GM12878 (cell line): ENCODE measurements around the gene KCNQ1. TPM values are rescaled to one million over a fixed set of nuclear protein-coding genes. Genes with fewer than 3 reads are reported as not detected.

Experiments used
- ATAC-seq: fragments of 200-7000 bp; cut with Tn5 transposase; 3 replicates; pipeline ENCODE4 v1.9.1; 2020; ENCODE audit warnings: mild to moderate bottlenecking, moderate library complexity
- BruUV-seq: library from RNA; stranded (reverse); fragments of 400-500 nt; replicated peaks from 2 replicates; lab custom pipeline; 2021; lab: Mats Ljungman, UMichigan
- CTCF ChIA-PET: fragments of 300-600 bp; sonication (Branson Sonifier 250); formaldehyde crosslinking; extraction: SDS; loops from one replicate; lab custom pipeline; 2021; ENCODE audit warnings: inconsistent platforms; lab: Yijun Ruan, JAX
- POLR2A ChIA-PET: fragments of 350-600 bp; formaldehyde crosslinking; extraction: SDS; loops from one replicate; lab custom pipeline; 2021; ENCODE audit warnings: inconsistent platforms; lab: Charles Lee
- RAD21 ChIA-PET: fragments of 300-600 bp; sonication (Branson Sonifier 250); formaldehyde crosslinking; loops from one replicate; lab custom pipeline; 2023; ENCODE audit warnings: antibody characterized with exemption; ENCODE audit not compliant: unreplicated experiment; lab: Charles Lee
- SMC1A ChIA-PET: fragments of 300-600 bp; sonication (Branson Sonifier 250); formaldehyde crosslinking; loops from one replicate; lab custom pipeline; 2023; ENCODE audit not compliant: unreplicated experiment, uncharacterized antibody; lab: Charles Lee
- DNase-seq: peaks from one replicate; pipeline ENCODE4 v3.0.0-alpha.2; 2011; ENCODE audit warnings: low read depth, low spot score
- FAIRE-seq: peaks from 3 replicates; lab custom pipeline; 2011; peaks lifted over from hg19 to GRCh38; lab: Jason Lieb, UNC
- H2AFZ ChIP-seq: 2 replicates; pipeline ENCODE4 v1.6.0; 2011; ENCODE audit warnings: low read depth, low read length, control low read depth; ENCODE audit not compliant: control insufficient read depth
- H3K27ac ChIP-seq: 2 replicates; pipeline ENCODE4 v1.5.1; 2011; ENCODE audit warnings: control low read depth; ENCODE audit not compliant: control insufficient read depth, insufficient read depth
- H3K27me3 ChIP-seq, 2 experiments: replicated peaks in 1 of 2; 2 replicates each; pipeline versions ENCODE4 v1.6.0 to v1.6.1; 2011; ENCODE audit warnings: low read length in 1 of 2; ENCODE audit not compliant: control insufficient read depth in 2 of 2, insufficient read depth in 2 of 2
- H3K36me3 ChIP-seq, 2 experiments: 2 replicates each; pipeline ENCODE4 v1.5.1; 2011; ENCODE audit warnings: low read length in 1 of 2; ENCODE audit not compliant: control insufficient read depth in 2 of 2, insufficient read depth in 2 of 2
- H3K4me1 ChIP-seq: 2 replicates; pipeline ENCODE4 v1.6.1; 2011; ENCODE audit warnings: mild to moderate bottlenecking, low read length, moderate library complexity, mixed read lengths; ENCODE audit not compliant: control insufficient read depth, insufficient read depth
- H3K4me2 ChIP-seq: 2 replicates; pipeline ENCODE4 v1.6.0; 2011; ENCODE audit warnings: control low read depth; ENCODE audit not compliant: control insufficient read depth, insufficient read depth
- H3K4me3 ChIP-seq: fragments of 200-600 bp; sonication (generic); 2 replicates; pipeline ENCODE4 v1.5.1; 2016
- H3K79me2 ChIP-seq: 2 replicates; pipeline ENCODE4 v1.6.0; 2011; ENCODE audit warnings: low read length; ENCODE audit not compliant: control insufficient read depth, insufficient read depth
- H3K9ac ChIP-seq: 2 replicates; pipeline ENCODE4 v1.8.0; 2011; ENCODE audit warnings: low read length, control low read depth, mixed read lengths; ENCODE audit not compliant: control insufficient read depth, insufficient read depth
- H3K9me3 ChIP-seq: replicated peaks from 3 replicates; pipeline ENCODE4 v1.5.1; 2011; ENCODE audit warnings: mild to moderate bottlenecking, low read length; ENCODE audit not compliant: control insufficient read depth, insufficient read depth
- H4K20me1 ChIP-seq: 2 replicates; pipeline ENCODE4 v1.6.0; 2011; ENCODE audit not compliant: control insufficient read depth, insufficient read depth
- GABPA ChIP-seq: IDR thresholded peaks from 2 replicates; pipeline ENCODE4 v1.6.1; 2014; ENCODE audit warnings: antibody characterized with exemption, low read depth, mild to moderate bottlenecking, inconsistent platforms
- KDM1A ChIP-seq: fragments of 200-600 bp; sonication (generic); IDR thresholded peaks from 2 replicates; pipeline ENCODE4 v1.6.1; 2016; ENCODE audit warnings: borderline replicate concordance
- SPI1 ChIP-seq: IDR thresholded peaks from 2 replicates; pipeline ENCODE4 v1.6.1; 2011; ENCODE audit warnings: low read depth, mild to moderate bottlenecking, low read length, moderate library complexity, borderline replicate concordance; ENCODE audit not compliant: insufficient read depth
- STAT3 ChIP-seq: IDR thresholded peaks from 2 replicates; pipeline ENCODE4 v1.6.1; 2011; ENCODE audit warnings: low read depth, low read length, improper control_type of control experiment
- WGBS: methylation state at CpG from one replicate; pipeline ENCODE4 v1.1.6; 2016; ENCODE audit warnings: low lambda C conversion rate; ENCODE audit not compliant: insufficient replicate concordance, insufficient coverage; ENCODE audit errors: missing lambda C conversion rate; 5-methylcytosine and 5-hydroxymethylcytosine counted together
- in situ Hi-C: fragments of 300-500 bp; cut with MboI; formaldehyde crosslinking; loops from 9 replicates; pipeline ENCODE4 v1.14.3; 2018; ENCODE audit warnings: mixed read lengths
- intact Hi-C: fragments of 100-400 bp; cut with micrococcal nuclease; formaldehyde crosslinking; loops from one replicate; pipeline ENCODE4 v1.14.2; 2022; ENCODE audit not compliant: unreplicated experiment
- polyA plus RNA-seq, 11 experiments: library from polyadenylated mRNA; depleted of rRNA in 4 of 11; unstranded in 6 of 11; stranded (reverse) in 5 of 11; fragments of >200 nt; fragmentation: Nextera tagmentation in 4 of 11; fragmentation: Illumina TruSeq in 1 of 11; extraction: Ambion mirVana in 4 of 11; extraction: Trizol in 1 of 11; gene quantifications; 1 replicate in 1 of 11; 2 replicates in 10 of 11; pipeline versions ENCODE4 v1.2.1 to v1.2.3, GENCODE V29; 2011 to 2016; ENCODE audit warnings: inconsistent platforms in 2 of 11, missing spikeins in 2 of 11, low read depth in 1 of 11
- total RNA-seq, 4 experiments: library from RNA; depleted of rRNA in 3 of 4; stranded (reverse); fragments of >200 nt in 3 of 4; fragmentation: Illumina TruSeq in 1 of 4; extraction: Trizol in 1 of 4; gene quantifications; 2 replicates each; pipeline versions ENCODE4 v1.2.1 to v1.2.3, GENCODE V29; 2013 to 2021
- TF ChIP-seq, protein P1 (sequence below): fragments of 450-650 bp; formaldehyde crosslinking; IDR thresholded peaks from 2 replicates; pipeline ENCODE4 v1.5.0; 2022; ENCODE audit warnings: mild to moderate bottlenecking, missing genetic modification characterization

KCNQ1 gene
- total and polyA plus RNA-seq, 10 of the 15 experiments (the other 5 are each of a cell fraction or from before 2014, with no cell fraction given) = 0.03 to 0.15 (median 0.12) TPM; not detected in 7

DNA sequence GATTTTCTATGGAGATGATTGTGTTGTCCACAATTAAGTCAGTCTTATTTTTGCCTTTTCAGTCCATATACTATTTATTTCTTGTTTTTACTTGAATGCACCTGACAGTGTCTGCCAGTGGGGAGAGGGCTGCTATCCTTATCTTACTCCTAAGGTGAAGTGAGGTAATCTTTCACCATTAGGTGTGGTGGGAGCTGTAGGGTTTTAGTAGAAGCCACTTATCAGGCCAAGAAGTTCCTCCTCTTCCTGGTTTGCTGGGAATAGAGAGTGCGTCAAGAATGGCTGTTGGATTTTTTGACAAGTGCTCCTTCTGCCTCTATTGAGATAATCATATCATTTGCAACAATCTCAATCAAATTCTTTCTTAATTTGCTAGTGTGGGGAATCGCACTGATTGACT is 108.4 kb downstream of the KCNQ1 start:
- TF ChIP-seq STAT3 (no peak), KDM1A (no peak), SPI1 (no peak), GABPA (no peak)
- TF ChIP-seq, protein P1, sequence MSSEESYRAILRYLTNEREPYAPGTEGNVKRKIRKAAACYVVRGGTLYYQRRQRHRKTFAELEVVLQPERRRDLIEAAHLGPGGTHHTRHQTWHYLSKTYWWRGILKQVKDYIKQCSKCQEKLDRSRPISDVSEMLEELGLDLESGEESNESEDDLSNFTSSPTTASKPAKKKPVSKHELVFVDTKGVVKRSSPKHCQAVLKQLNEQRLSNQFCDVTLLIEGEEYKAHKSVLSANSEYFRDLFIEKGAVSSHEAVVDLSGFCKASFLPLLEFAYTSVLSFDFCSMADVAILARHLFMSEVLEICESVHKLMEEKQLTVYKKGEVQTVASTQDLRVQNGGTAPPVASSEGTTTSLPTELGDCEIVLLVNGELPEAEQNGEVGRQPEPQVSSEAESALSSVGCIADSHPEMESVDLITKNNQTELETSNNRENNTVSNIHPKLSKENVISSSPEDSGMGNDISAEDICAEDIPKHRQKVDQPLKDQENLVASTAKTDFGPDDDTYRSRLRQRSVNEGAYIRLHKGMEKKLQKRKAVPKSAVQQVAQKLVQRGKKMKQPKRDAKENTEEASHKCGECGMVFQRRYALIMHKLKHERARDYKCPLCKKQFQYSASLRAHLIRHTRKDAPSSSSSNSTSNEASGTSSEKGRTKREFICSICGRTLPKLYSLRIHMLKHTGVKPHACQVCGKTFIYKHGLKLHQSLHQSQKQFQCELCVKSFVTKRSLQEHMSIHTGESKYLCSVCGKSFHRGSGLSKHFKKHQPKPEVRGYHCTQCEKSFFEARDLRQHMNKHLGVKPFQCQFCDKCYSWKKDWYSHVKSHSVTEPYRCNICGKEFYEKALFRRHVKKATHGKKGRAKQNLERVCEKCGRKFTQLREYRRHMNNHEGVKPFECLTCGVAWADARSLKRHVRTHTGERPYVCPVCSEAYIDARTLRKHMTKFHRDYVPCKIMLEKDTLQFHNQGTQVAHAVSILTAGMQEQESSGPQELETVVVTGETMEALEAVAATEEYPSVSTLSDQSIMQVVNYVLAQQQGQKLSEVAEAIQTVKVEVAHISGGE (CRISPR knock-in tag) = no peak
- TF ChIP-seq, all 136 proteins: peak for 0
- Histone ChIP-seq H2AFZ (no peak overlapping the region), H3K79me2 (no peaks in the 10 kb centered on the region), H3K4me1 (no peaks in the 10 kb centered on the region), H3K27me3 (no peaks in the 10 kb centered on the region; a peak in 2 of 4 replicates), H3K36me3 (no peaks in the 10 kb centered on the region), H4K20me1 (no peaks in the 10 kb centered on the region), H3K27ac (no peak overlapping the region), H3K9ac (no peak overlapping the region), H3K4me2 (no peak overlapping the region), H3K9me3 (no peaks in the 10 kb centered on the region), H3K4me3 (no peak overlapping the region)
- ChIA-PET CTCF (no interaction called here), SMC1A (no interaction called here), POLR2A (no interaction called here), RAD21 (no interaction called here)
- ATAC-seq = no peak
- intact Hi-C loops (no loop called here), in situ Hi-C loops (no loop called here)
- no peak for DNase-seq
- no TSS peak for BruUV-seq
- no peak for FAIRE-seq
- 50% methylated on average over 2 of the region's 2 CpGs for WGBS
